H9 (cell line): Measurements from ENCODE around the gene SCN10A. TPM values are rescaled to one million over a fixed set of nuclear protein-coding genes. Genes with fewer than 3 reads are reported as not detected.

Source experiments
- DNase-seq: peaks from one replicate; pipeline ENCODE4 v3.0.0-alpha.2; 2017
- H2AFZ ChIP-seq: one replicate; pipeline ENCODE4 v1.6.1; 2013; ENCODE audit warnings: mild to moderate bottlenecking, low read length, control low read depth, moderate library complexity
- H2AK5ac ChIP-seq: 2 replicates; pipeline ENCODE4 v1.6.1; 2013; ENCODE audit warnings: low read length, control low read depth, mixed read lengths; ENCODE audit not compliant: insufficient read length
- H2BK120ac ChIP-seq: one replicate; pipeline ENCODE4 v1.6.1; 2013; ENCODE audit warnings: low read depth, mild to moderate bottlenecking, low read length, control low read depth, inconsistent platforms; ENCODE audit not compliant: poor library complexity, severe bottlenecking
- H2BK12ac ChIP-seq: 2 replicates; pipeline ENCODE4 v1.6.1; 2013; ENCODE audit warnings: low read length, control low read depth, mixed read lengths, low read depth; ENCODE audit not compliant: insufficient read length
- H2BK15ac ChIP-seq: 2 replicates; pipeline ENCODE4 v1.6.1; 2013; ENCODE audit warnings: low read depth, low read length, control low read depth
- H2BK20ac ChIP-seq: one replicate; pipeline ENCODE4 v1.6.1; 2013; ENCODE audit warnings: low read depth, mild to moderate bottlenecking, low read length, control low read depth, inconsistent platforms; ENCODE audit not compliant: poor library complexity, severe bottlenecking
- H2BK5ac ChIP-seq: 2 replicates; pipeline ENCODE4 v1.6.1; 2013; ENCODE audit warnings: low read length, control low read depth, mixed read lengths; ENCODE audit not compliant: insufficient read length
- H3K14ac ChIP-seq: 2 replicates; pipeline ENCODE4 v1.6.1; 2013; ENCODE audit warnings: low read length, control low read depth; ENCODE audit not compliant: insufficient read depth
- H3K18ac ChIP-seq: 2 replicates; pipeline ENCODE4 v1.6.1; 2013; ENCODE audit warnings: low read depth, mild to moderate bottlenecking, mixed read lengths, low read length, control low read depth; ENCODE audit not compliant: insufficient read length
- H3K23ac ChIP-seq: 2 replicates; pipeline ENCODE4 v1.6.1; 2013; ENCODE audit warnings: low read length, control low read depth, mixed read lengths, low read depth; ENCODE audit not compliant: insufficient read length
- H3K23me2 ChIP-seq: 2 replicates; pipeline ENCODE4 v1.6.1; 2013; ENCODE audit warnings: low read depth, mild to moderate bottlenecking, mixed read lengths, low read length, control low read depth; ENCODE audit not compliant: insufficient read length, poor library complexity, severe bottlenecking
- H3K27ac ChIP-seq: 2 replicates; pipeline ENCODE4 v1.5.1; 2013; ENCODE audit warnings: low read length, control low read depth, mixed read lengths, low read depth; ENCODE audit not compliant: insufficient read length
- H3K27me3 ChIP-seq: 2 replicates; pipeline ENCODE4 v1.6.1; 2013; ENCODE audit warnings: low read length, control low read depth, inconsistent platforms; ENCODE audit not compliant: insufficient read depth
- H3K4ac ChIP-seq: 2 replicates; pipeline ENCODE4 v1.6.1; 2013; ENCODE audit warnings: low read depth, mild to moderate bottlenecking, control low read depth, inconsistent platforms, low read length, moderate library complexity
- H3K4me1 ChIP-seq: 2 replicates; pipeline ENCODE4 v1.6.1; 2013; ENCODE audit warnings: low read length, control low read depth, inconsistent platforms; ENCODE audit not compliant: insufficient read depth
- H3K4me2 ChIP-seq: 2 replicates; pipeline ENCODE4 v1.6.1; 2013; ENCODE audit warnings: low read length, control low read depth, mixed read lengths; ENCODE audit not compliant: insufficient read length, insufficient read depth
- H3K56ac ChIP-seq: 2 replicates; pipeline ENCODE4 v1.6.1; 2013; ENCODE audit warnings: low read depth, mild to moderate bottlenecking, mixed read lengths, low read length, control low read depth; ENCODE audit not compliant: insufficient read length
- H3K79me1 ChIP-seq: 2 replicates; pipeline ENCODE4 v1.6.1; 2013; ENCODE audit warnings: low read depth, mild to moderate bottlenecking, moderate library complexity, low read length, control low read depth, inconsistent platforms; ENCODE audit not compliant: insufficient read depth, poor library complexity, severe bottlenecking
- H3K79me2 ChIP-seq: 2 replicates; pipeline ENCODE4 v1.6.1; 2013; ENCODE audit warnings: low read length, control low read depth, inconsistent platforms; ENCODE audit not compliant: insufficient read depth
- H3K9ac ChIP-seq: 2 replicates; pipeline ENCODE4 v1.6.1; 2013; ENCODE audit warnings: low read length, control low read depth, mixed read lengths; ENCODE audit not compliant: insufficient read length; ENCODE audit errors: extremely low read depth
- H3K9me3 ChIP-seq: one replicate; pipeline ENCODE4 v1.6.1; 2013; ENCODE audit warnings: low read depth, low read length, inconsistent platforms; ENCODE audit not compliant: control insufficient read depth
- H3T11ph ChIP-seq: one replicate; pipeline ENCODE4 v1.6.1; 2013; ENCODE audit warnings: mild to moderate bottlenecking, low read length, control low read depth, inconsistent platforms
- H4K20me1 ChIP-seq: one replicate; pipeline ENCODE4 v1.6.1; 2013; ENCODE audit not compliant: control insufficient read depth, insufficient read length, insufficient read depth
- H4K5ac ChIP-seq: 2 replicates; pipeline ENCODE4 v1.6.1; 2013; ENCODE audit warnings: low read depth, mild to moderate bottlenecking, mixed read lengths, low read length, control low read depth; ENCODE audit not compliant: insufficient read length
- H4K8ac ChIP-seq: replicated peaks from 2 replicates; pipeline ENCODE4 v1.6.1; 2013; ENCODE audit warnings: low read length, control low read depth, mixed read lengths, low read depth; ENCODE audit not compliant: insufficient read length
- H4K91ac ChIP-seq: 2 replicates; pipeline ENCODE4 v1.6.1; 2013; ENCODE audit warnings: low read depth, mild to moderate bottlenecking, moderate library complexity, mixed read lengths, low read length, control low read depth; ENCODE audit not compliant: insufficient read length
- H3K27ac Mint-ChIP-seq, 3 experiments: 2 replicates in 2 of 3; 3 replicates in 1 of 3; pipeline ENCODE4 v1.8.0; 2020 to 2021; ENCODE audit warnings: mixed read lengths in 3 of 3, mild to moderate bottlenecking in 1 of 3, moderate library complexity in 1 of 3
- H3K27me3 Mint-ChIP-seq: 2 replicates; pipeline ENCODE4 v1.8.0; 2021; ENCODE audit warnings: low read depth, mild to moderate bottlenecking, moderate library complexity, mixed read lengths
- H3K36me3 Mint-ChIP-seq, 3 experiments: 2 replicates in 2 of 3; 3 replicates in 1 of 3; pipeline ENCODE4 v1.8.0; 2020 to 2021; ENCODE audit warnings: low read depth in 3 of 3, mixed read lengths in 3 of 3; ENCODE audit not compliant: insufficient read depth in 1 of 3
- H3K4me1 Mint-ChIP-seq, 2 experiments: 2 replicates each; pipeline ENCODE4 v1.8.0; 2020; ENCODE audit warnings: mixed read lengths in 2 of 2
- H3K4me3 Mint-ChIP-seq, 2 experiments: 2 replicates in 1 of 2; 3 replicates in 1 of 2; pipeline ENCODE4 v1.8.0; 2020 to 2021; ENCODE audit warnings: mild to moderate bottlenecking in 2 of 2, mixed read lengths in 2 of 2, moderate library complexity in 1 of 2
- H3K9me3 Mint-ChIP-seq, 2 experiments: 2 replicates in 1 of 2; 3 replicates in 1 of 2; pipeline ENCODE4 v1.8.0; 2020; ENCODE audit warnings: mild to moderate bottlenecking in 2 of 2, mixed read lengths in 2 of 2, moderate library complexity in 1 of 2
- CTCF ChIP-seq: fragments of 200-600 bp; sonication (generic); conservative IDR thresholded peaks from 3 replicates; pipeline ENCODE4 v1.8.0; 2021; ENCODE audit warnings: antibody characterized with exemption, mild to moderate bottlenecking
- WGBS: extraction: QIAGEN DNeasy Blood & Tissue Kit; methylation state at CpG from one replicate; pipeline ENCODE4 v1.1.7; 2013; ENCODE audit warnings: missing lambda C conversion rate, low lambda C conversion rate, mixed read lengths; ENCODE audit not compliant: insufficient read length; ENCODE audit errors: extremely low coverage; 5-methylcytosine and 5-hydroxymethylcytosine counted together
- total RNA-seq: library from RNA; stranded (reverse); gene quantifications from 2 replicates; pipeline ENCODE4 v1.2.1, GENCODE V29; 2021

The SCN10A gene
- total RNA-seq, 1 experiment from 2014 or later, result not detected

GRCh38 chr3:38653685-38654537 lies 162.1 kb downstream of the SCN10A start:
- H3K36me3 Mint-ChIP-seq, result no peaks in the 10 kb centered on the region
- Histone ChIP-seq H3K4ac (no peak overlapping the region), H2BK120ac (no peak overlapping the region), H2AFZ (no peak overlapping the region), H2BK15ac (no peak overlapping the region), H3K23ac (no peak overlapping the region), H2BK5ac (no peak overlapping the region), H3K79me1 (no peaks in the 10 kb centered on the region), H4K91ac (no peak overlapping the region), H4K5ac (no peak overlapping the region), H3K4me2 (no peak overlapping the region), H3K27ac (no peak overlapping the region), H2BK12ac (no peak overlapping the region), H3K23me2 (peaks cover 9% of the 10 kb centered on the region), H3K79me2 (no peaks in the 10 kb centered on the region), H4K8ac (no peak overlapping the region), H3K18ac (no peak overlapping the region), H3K14ac (no peak overlapping the region), H3K9ac (no peak overlapping the region), H3T11ph (no peak overlapping the region), H2AK5ac (no peak overlapping the region), H4K20me1 (no peaks in the 10 kb centered on the region), H3K9me3 (no peaks in the 10 kb centered on the region), H3K56ac (no peak overlapping the region), H3K27me3 (peaks cover 9% of the 10 kb centered on the region; the same call in 1 of the 2 replicates), H3K4me1 (peaks cover 3% of the 10 kb centered on the region), H2BK20ac (no peak overlapping the region)
- no peak for DNase-seq
- no peak for TF ChIP-seq CTCF
- H3K4me1 Mint-ChIP-seq, result peaks cover 24 to 27% of the 10 kb centered on the region in 2 experiments
- WGBS, result no CpG with 5 or more reads among the region's 7 CpGs
- no peaks in the 10 kb centered on the region for H3K9me3 Mint-ChIP-seq
- peaks cover 13% of the 10 kb centered on the region for H3K27me3 Mint-ChIP-seq
- no peak overlapping the region for H3K4me3 Mint-ChIP-seq
- no peak overlapping the region for H3K27ac Mint-ChIP-seq
